SU-DHL-6 (cell line): ENCODE measurements around the gene PDE2A.

Experiments used
- EZH2phosphoT487 ChIP-seq: fragments of 200-600 bp; sonication (generic), shearing (Covaris generic); conservative IDR thresholded peaks from 2 replicates; pipeline ENCODE4 v1.6.1; 2018; ENCODE audit warnings: mild to moderate bottlenecking, antibody characterized with exemption, low read length, moderate library complexity, mixed read lengths
- TF ChIP-seq, protein P1 (sequence below): fragments of 200-600 bp; sonication (generic); IDR thresholded peaks from one replicate; pipeline ENCODE4 v1.5.1; 2017; ENCODE audit warnings: antibody characterized with exemption, mild to moderate bottlenecking, low read length, moderate library complexity; ENCODE audit not compliant: insufficient read depth, poor library complexity, severe bottlenecking

GRCh38 chr11:72696866-72697700 lies 22.9 kb upstream of the PDE2A start:
- TF ChIP-seq, protein P1, sequence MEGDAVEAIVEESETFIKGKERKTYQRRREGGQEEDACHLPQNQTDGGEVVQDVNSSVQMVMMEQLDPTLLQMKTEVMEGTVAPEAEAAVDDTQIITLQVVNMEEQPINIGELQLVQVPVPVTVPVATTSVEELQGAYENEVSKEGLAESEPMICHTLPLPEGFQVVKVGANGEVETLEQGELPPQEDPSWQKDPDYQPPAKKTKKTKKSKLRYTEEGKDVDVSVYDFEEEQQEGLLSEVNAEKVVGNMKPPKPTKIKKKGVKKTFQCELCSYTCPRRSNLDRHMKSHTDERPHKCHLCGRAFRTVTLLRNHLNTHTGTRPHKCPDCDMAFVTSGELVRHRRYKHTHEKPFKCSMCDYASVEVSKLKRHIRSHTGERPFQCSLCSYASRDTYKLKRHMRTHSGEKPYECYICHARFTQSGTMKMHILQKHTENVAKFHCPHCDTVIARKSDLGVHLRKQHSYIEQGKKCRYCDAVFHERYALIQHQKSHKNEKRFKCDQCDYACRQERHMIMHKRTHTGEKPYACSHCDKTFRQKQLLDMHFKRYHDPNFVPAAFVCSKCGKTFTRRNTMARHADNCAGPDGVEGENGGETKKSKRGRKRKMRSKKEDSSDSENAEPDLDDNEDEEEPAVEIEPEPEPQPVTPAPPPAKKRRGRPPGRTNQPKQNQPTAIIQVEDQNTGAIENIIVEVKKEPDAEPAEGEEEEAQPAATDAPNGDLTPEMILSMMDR, result no peak
- no peak for TF ChIP-seq EZH2phosphoT487
